DOHH2 (cell line): ENCODE data around the gene MSMP.

Experiments
- H3F3A ChIP-seq: fragments of 200-600 bp; sonication (generic), shearing (Covaris generic); 2 replicates; pipeline ENCODE4 v1.6.0; 2016; ENCODE audit warnings: antibody characterized with exemption, mild to moderate bottlenecking; ENCODE audit not compliant: control insufficient read depth, insufficient read depth
- H3K27ac ChIP-seq: fragments of 200-600 bp; sonication (generic); 2 replicates; pipeline ENCODE4 v1.5.1; 2014; ENCODE audit warnings: low read depth, mild to moderate bottlenecking, low read length, moderate library complexity
- H3K27me3 ChIP-seq: fragments of 200-600 bp; sonication (generic); 2 replicates; pipeline ENCODE4 v1.6.1; 2014; ENCODE audit warnings: mild to moderate bottlenecking, low read length, mixed read lengths; ENCODE audit not compliant: control insufficient read depth
- H3K36me3 ChIP-seq: fragments of 200-600 bp; sonication (generic); 2 replicates; pipeline ENCODE4 v1.6.1; 2014; ENCODE audit warnings: mild to moderate bottlenecking, low read length, moderate library complexity, mixed read lengths; ENCODE audit not compliant: control insufficient read depth
- H3K4me1 ChIP-seq: fragments of 200-600 bp; sonication (generic); 2 replicates; pipeline ENCODE4 v1.6.1; 2014; ENCODE audit warnings: mild to moderate bottlenecking, low read length, mixed read lengths; ENCODE audit not compliant: control insufficient read depth
- H3K4me2 ChIP-seq: fragments of 200-600 bp; sonication (generic); 2 replicates; pipeline ENCODE4 v1.6.0; 2014; ENCODE audit warnings: mild to moderate bottlenecking, low read length, moderate library complexity
- H3K4me3 ChIP-seq: fragments of 200-600 bp; sonication (generic); 2 replicates; pipeline ENCODE4 v1.5.1; 2014; ENCODE audit warnings: mild to moderate bottlenecking, low read length, mixed read lengths
- H3K79me2 ChIP-seq: fragments of 200-600 bp; sonication (generic); 2 replicates; pipeline ENCODE4 v1.6.1; 2014; ENCODE audit warnings: mild to moderate bottlenecking, low read length, mixed read lengths; ENCODE audit not compliant: control insufficient read depth
- H3K9me2 ChIP-seq: fragments of 200-600 bp; sonication (generic); replicated peaks from 2 replicates; pipeline ENCODE4 v1.6.1; 2014; ENCODE audit warnings: mild to moderate bottlenecking, low read length, mixed read lengths; ENCODE audit not compliant: control insufficient read depth
- H3K9me3 ChIP-seq: fragments of 200-600 bp; sonication (generic); 2 replicates; pipeline ENCODE4 v1.6.1; 2014; ENCODE audit warnings: antibody characterized with exemption, low read length, mixed read lengths; ENCODE audit not compliant: control insufficient read depth, insufficient read depth
- H4K20me1 ChIP-seq: fragments of 200-600 bp; sonication (generic); 2 replicates; pipeline ENCODE4 v1.6.0; 2014; ENCODE audit warnings: low read depth, mild to moderate bottlenecking, antibody characterized with exemption, low read length, moderate library complexity; ENCODE audit not compliant: control insufficient read depth, insufficient read depth
- CTCF ChIP-seq: fragments of 200-600 bp; sonication (generic); IDR thresholded peaks from one replicate; pipeline ENCODE4 v1.5.1; 2014; ENCODE audit warnings: antibody characterized with exemption, mild to moderate bottlenecking, low read depth, low read length; ENCODE audit not compliant: poor library complexity, severe bottlenecking
- EZH2phosphoT487 ChIP-seq: fragments of 200-600 bp; sonication (generic); IDR thresholded peaks from 2 replicates; pipeline ENCODE4 v1.6.1; 2017; ENCODE audit warnings: borderline replicate concordance, mild to moderate bottlenecking, antibody characterized with exemption, low read length, moderate library complexity, mixed read lengths

The MSMP gene

GRCh38 chr9:35726931-35727330 is 27.1 kb downstream of the MSMP start:
- Histone ChIP-seq H3K9me3 (no peaks in the 10 kb centered on the region), H3K4me3 (0 out of 2 replicates have a peak overlapping the region, but pooled peaks have one; percentile 84), H3K4me1 (peaks cover 47% of the 10 kb centered on the region), H3F3A (peaks cover 10% of the 10 kb centered on the region), H3K27me3 (no peaks in the 10 kb centered on the region), H3K4me2 (peak overlapping the region; percentile 94), H3K9me2 (no peaks in the 10 kb centered on the region), H3K36me3 (peaks cover 62% of the 10 kb centered on the region), H3K27ac (no peak overlapping the region), H3K79me2 (peaks cover 59% of the 10 kb centered on the region), H4K20me1 (peaks cover 28% of the 10 kb centered on the region)
- TF ChIP-seq EZH2phosphoT487: no peak
- peak; percentile 56 for TF ChIP-seq CTCF

GRCh38 chr9:35725362-35725761 is 28.7 kb downstream of the MSMP start:
- no peaks in the 10 kb centered on the region for H3K9me2 ChIP-seq
- H3K27me3 ChIP-seq: no peaks in the 10 kb centered on the region
- peaks cover 78% of the 10 kb centered on the region for H3K36me3 ChIP-seq
- no peak overlapping the region for H3K27ac ChIP-seq
- H3K79me2 ChIP-seq: peaks cover 44% of the 10 kb centered on the region
- H4K20me1 ChIP-seq: peaks cover 28% of the 10 kb centered on the region
- no peak overlapping the region for H3K4me3 ChIP-seq
- H3K9me3 ChIP-seq: no peaks in the 10 kb centered on the region
- no peak for TF ChIP-seq EZH2phosphoT487
- TF ChIP-seq CTCF: no peak
- H3K4me2 ChIP-seq: no peak overlapping the region
- H3K4me1 ChIP-seq: peaks cover 39% of the 10 kb centered on the region
- peaks cover 10% of the 10 kb centered on the region for H3F3A ChIP-seq

GRCh38 chr9:35723908-35724307 is 30.2 kb downstream of the MSMP start:
- no peaks in the 10 kb centered on the region for H3K9me2 ChIP-seq
- no peak overlapping the region for H3K27ac ChIP-seq
- H3K36me3 ChIP-seq: peaks cover 84% of the 10 kb centered on the region
- peaks cover 5% of the 10 kb centered on the region for H3F3A ChIP-seq
- H3K79me2 ChIP-seq: peaks cover 29% of the 10 kb centered on the region
- no peak overlapping the region for H3K4me3 ChIP-seq
- H3K4me1 ChIP-seq: peaks cover 24% of the 10 kb centered on the region
- no peaks in the 10 kb centered on the region for H3K9me3 ChIP-seq
- H3K4me2 ChIP-seq: no peak overlapping the region
- no peak for TF ChIP-seq EZH2phosphoT487
- TF ChIP-seq CTCF: no peak
- peaks cover 17% of the 10 kb centered on the region for H4K20me1 ChIP-seq
- no peaks in the 10 kb centered on the region for H3K27me3 ChIP-seq
